C4-2B (cell line): ENCODE results near the gene HOXA2.

Source experiments
- ZFX ChIP-seq: fragments of 450-650 bp; IDR thresholded peaks from 2 replicates; pipeline ENCODE4 v1.6.1; 2017
- TF ChIP-seq, protein P1 (sequence below): fragments of 450-650 bp; conservative IDR thresholded peaks from 2 replicates; pipeline ENCODE4 v1.5.1; 2017; ENCODE audit warnings: mild to moderate bottlenecking

DNA sequence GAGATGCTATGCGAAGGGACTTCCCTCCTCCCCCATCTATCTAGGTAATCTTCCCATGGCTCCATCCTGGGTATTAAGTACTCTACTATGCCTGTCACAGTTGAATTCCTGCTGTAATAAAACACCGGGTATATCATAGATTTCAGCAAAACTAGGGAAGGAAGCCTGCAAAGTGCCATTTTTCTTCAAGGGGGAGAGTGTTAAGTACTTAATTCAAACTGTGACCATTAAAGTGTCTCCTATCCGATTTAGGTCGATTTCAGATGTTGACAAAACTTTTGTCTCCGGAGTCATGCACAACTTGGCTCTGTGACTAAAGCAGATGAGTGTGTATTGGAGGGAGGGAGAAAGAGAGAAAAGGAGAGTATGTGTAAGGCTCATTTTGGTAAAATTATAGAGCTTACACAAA, 23.5 kb upstream of the HOXA2 start:
- TF ChIP-seq, protein P1, sequence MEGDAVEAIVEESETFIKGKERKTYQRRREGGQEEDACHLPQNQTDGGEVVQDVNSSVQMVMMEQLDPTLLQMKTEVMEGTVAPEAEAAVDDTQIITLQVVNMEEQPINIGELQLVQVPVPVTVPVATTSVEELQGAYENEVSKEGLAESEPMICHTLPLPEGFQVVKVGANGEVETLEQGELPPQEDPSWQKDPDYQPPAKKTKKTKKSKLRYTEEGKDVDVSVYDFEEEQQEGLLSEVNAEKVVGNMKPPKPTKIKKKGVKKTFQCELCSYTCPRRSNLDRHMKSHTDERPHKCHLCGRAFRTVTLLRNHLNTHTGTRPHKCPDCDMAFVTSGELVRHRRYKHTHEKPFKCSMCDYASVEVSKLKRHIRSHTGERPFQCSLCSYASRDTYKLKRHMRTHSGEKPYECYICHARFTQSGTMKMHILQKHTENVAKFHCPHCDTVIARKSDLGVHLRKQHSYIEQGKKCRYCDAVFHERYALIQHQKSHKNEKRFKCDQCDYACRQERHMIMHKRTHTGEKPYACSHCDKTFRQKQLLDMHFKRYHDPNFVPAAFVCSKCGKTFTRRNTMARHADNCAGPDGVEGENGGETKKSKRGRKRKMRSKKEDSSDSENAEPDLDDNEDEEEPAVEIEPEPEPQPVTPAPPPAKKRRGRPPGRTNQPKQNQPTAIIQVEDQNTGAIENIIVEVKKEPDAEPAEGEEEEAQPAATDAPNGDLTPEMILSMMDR = no peak
- TF ChIP-seq ZFX = no peak
